HG02798 (cell line): ENCODE results near the gene SLC17A1.

Experiments
- ATAC-seq: cut with Tn5 transposase; IDR thresholded peaks from one replicate; pipeline ENCODE4 v1.9.1; 2021; ENCODE audit warnings: mild to moderate bottlenecking; ENCODE audit not compliant: unreplicated experiment, poor library complexity

SLC17A1 gene, protein sequence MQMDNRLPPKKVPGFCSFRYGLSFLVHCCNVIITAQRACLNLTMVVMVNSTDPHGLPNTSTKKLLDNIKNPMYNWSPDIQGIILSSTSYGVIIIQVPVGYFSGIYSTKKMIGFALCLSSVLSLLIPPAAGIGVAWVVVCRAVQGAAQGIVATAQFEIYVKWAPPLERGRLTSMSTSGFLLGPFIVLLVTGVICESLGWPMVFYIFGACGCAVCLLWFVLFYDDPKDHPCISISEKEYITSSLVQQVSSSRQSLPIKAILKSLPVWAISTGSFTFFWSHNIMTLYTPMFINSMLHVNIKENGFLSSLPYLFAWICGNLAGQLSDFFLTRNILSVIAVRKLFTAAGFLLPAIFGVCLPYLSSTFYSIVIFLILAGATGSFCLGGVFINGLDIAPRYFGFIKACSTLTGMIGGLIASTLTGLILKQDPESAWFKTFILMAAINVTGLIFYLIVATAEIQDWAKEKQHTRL

DNA sequence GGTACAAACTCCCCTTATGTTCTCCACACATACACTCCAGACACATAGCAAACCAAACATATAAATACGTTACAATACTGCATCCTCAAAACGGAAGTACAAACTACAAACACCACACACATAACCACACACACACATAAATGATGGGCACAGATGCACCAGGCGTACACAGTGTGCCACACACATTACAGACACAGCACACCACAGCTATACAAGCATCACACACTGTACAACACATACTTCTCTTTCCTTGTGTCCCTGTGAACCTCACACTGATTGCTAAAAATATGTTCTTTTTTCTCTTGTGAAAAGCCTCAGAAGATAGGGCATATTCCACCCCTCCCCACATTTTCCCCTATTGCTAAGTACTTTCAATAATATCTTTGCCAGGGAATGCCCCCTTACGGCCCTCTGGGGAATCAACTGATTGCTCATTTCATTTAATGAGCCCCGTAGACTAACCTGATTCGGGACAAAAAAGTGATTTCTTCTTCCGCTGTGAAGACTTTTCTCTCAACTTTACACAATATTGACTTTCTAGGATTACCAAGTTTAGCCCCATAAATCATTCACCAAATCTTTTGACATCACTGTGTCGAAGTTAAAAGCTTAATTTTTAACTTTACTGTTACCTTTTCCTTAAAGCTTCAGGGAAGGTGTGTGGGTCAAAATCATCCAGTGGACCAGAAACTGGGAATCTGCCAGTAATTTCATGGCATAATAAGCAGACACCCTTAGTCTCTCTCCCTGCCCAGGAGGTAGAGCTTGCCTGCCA, at the start of gene SLC17A1:
Gene SLC17A1, minus strand, starts transcription at position 521 of the 775 bp plus-strand sequence. CDS start 1,495 bp downstream, outside the sequence.
- no peak for ATAC-seq

DNA sequence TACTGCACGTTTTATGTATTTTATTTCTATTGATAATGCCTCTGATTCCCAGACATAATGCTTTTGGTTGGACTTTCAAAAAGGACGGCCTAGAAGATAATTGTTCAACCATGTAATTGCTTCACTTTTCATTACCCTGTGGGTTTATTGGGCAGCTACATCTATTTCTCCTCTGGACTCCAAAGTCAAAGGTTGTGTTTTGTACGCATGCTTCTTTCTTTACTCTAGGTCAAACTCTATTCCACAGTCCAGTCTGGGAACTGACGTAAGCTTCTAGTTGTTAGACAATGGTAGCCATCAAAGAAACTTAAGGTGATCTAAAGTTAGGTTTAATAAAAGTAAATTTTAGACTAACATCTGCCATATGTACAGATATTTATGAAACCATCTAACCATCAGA, 48.7 kb upstream of the SLC17A1 start:
- no peak for ATAC-seq

DNA sequence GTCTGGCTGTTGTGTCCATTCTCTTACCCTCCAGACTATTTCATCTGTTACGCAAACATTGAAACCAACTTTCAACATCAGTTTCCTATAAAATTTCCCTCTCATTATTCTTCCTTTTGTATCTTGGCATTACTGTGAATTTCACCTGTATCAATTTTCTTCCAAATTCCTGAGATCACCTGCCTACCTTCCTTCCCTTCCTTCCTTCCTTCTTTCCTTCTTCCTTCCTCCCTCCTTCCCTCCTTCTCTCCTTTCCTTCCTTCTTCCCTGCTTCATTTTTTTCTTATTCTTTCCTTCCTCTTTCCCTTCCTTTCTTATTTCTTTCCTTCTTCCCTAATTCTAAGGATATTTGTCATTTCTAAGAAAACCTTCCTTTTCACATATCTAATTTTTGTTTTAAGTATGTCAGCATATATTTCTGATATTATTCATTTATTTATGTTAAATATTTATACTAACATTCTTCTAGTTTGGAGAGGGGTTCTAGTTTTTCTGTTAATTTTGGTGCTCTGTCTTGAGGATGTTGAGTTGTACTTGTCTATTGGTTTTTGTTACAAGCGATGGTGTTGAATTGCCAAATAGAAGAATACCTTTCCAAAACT, 47.0 kb upstream of the SLC17A1 start:
- no peak for ATAC-seq

DNA sequence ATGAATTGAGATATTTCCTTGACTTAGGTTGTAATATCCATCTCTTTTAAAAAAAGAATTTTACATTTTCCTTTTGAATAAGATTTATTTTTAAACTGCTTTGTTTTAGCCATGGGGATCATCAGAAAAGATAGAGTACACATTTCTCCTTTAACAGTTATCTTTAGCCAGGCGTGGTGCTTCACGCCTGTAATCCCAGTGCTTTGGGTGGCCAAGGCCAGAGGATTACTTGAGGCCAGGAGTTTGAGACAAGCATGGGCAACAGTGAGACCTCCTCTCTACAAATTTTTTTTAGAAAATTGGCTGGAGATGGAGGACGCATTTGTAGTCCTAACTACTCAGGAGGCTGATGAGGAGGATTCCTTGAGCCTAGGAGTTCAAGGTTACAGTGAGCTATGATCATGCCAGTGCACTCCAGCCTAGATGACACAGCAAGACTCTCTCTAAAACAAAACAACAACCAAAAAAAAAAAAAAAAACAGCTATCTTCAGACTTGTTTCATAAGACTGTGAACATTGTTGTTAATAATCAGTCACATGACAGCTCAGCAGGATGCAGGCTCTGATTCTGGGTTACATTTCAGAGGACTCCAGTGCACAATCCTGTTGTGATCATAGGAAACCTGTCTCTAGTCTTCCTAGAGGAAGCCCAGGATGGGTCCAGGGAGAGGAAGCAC, 44.2 kb upstream of the SLC17A1 start:
- ATAC-seq = no peak

DNA sequence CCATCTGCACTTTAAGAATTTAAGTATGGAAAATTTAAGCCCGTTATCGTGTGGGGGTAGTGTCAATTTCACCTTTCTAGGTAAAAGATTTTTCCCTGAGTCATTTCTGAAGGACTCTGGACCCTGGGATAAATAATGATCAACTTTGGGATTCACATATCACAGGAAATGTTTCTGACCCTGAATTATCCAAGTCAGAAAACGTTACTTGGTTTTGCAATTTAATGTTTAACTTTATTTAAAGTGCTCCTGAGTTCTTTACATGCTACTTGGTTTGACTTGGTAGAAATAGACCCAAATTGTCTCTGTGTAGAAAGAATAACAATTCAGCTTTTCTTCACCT, 43.7 kb upstream of the SLC17A1 start:
- ATAC-seq = no peak

DNA sequence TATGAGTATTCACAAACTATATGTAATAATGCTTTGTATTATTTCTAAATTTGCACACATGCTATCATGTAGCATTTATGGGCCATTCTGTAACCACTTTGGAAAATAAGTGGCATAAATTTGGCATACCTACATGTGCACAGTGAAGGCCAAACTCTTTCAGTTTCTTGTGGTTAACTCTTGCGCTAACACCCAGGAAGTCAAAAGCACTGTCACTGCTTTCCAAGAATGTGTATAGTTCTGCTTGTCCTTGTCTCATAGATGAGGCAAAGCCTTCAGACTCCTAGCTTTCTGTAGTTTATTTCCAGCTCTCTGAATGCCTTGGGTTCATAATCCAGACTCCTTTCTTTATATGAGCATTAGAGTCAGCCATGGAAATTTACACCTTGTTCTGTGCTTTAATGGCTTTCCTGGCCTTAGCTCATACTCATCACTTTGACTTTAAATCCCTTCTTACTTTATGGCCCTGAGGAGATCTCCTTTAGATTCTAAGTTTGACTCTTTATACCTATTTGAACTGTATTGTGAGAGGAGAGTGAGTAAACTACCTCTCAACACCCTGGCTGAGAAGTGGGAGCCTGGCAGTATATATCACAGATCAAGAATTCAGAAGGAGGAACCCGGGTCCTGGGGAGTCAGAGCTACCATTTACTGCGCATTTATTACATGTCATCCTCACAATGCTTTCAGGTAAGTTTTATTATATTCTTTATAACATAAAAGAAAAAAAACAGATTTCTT, 43.1 kb upstream of the SLC17A1 start:
- no peak for ATAC-seq

DNA sequence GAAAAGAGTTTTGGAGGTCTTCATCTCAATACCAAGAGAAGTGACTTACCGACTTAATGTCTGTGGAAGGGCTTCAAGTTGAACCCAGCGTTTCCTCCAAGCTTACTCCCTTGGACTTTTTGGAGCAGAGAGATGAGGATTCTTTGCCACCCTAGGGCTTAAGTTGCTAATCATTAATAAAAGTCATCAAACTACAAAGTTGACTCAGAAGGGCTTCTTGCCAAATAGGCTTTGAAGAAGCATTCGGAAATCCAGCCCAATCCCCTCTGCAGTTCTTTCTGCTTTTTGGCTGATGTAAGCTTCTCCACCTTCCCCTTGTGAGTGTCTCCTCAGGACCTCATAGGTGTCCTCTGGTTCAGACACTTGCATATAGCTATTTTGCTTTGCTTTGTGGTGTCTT, 42.3 kb upstream of the SLC17A1 start, which contains the start of gene SLC17A3:
Gene SLC17A3, minus strand, starts transcription at position 126 of the 400 bp plus-strand sequence. CDS start 5,856 bp downstream, outside the sequence.
- no peak for ATAC-seq

DNA sequence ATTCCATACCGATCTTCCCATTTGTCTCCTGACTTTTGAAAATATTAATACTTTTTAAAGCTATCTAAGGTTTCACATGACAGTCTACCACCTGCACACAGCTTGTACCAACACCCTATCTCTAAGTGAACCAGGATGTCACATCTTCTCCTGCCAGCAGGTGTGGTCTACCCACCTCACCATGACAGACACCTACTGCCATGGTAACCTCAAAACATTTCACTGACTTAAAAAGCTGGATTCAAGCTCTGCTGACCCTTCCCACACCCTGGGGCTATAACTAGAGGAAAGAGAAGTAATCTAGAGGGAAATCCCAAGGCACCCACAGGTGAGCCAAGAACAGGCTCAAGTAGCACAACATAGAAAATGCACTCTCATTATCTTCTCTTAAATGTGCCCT, 41.0 kb upstream of the SLC17A1 start:
- no peak for ATAC-seq

DNA sequence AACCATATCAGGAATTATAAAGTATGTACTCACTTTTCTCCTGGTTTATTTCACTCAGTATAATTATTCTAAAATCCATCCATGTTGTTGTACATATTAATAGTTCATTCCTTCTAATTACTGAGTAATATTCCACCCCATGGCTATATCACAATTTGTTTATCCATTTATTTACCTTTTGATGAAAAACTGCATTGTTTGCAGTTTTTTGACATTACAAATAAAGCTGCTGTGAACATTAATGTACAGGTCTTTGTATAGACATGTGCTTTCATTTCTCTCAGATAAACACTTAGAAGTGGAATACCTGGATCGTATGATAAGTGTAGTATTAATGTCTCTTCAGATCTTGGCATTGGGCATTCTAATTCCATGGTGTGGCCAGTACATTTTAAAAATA, 38.0 kb upstream of the SLC17A1 start:
- ATAC-seq = no peak

DNA sequence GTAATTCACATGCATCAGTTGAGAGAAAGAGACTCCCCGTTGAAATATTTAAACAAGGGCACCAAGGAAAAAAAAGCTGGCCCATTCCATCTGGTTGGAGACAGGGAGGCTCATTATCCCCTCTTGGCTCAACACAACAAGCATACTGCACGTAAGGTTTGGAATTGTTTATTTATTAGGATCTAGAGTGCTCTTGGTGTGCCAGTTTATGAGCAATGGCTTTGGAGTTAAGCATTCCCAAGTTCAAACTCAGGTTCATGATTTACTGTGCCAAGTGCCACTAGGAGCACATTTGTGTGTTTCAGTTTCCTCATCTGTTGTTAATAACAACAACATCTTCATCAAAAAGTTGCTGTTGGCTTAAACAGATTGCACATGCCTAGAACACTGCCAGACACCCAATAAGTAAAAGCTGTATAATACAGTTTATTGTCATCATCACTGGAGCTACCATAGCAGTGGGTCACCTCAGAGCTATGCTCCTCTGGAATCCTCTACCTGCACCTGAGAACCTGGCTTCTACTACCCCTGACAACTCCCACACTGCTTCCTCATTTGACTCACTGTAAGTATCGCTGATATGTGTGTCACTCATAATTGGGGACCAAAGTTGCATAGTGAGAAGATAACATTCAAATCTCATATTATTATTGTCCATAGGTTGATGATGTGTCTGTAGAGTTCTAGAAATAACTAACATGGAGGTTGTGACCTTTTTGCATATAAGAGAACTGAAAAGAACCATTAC, 36.8 kb upstream of the SLC17A1 start:
- ATAC-seq = no peak

DNA sequence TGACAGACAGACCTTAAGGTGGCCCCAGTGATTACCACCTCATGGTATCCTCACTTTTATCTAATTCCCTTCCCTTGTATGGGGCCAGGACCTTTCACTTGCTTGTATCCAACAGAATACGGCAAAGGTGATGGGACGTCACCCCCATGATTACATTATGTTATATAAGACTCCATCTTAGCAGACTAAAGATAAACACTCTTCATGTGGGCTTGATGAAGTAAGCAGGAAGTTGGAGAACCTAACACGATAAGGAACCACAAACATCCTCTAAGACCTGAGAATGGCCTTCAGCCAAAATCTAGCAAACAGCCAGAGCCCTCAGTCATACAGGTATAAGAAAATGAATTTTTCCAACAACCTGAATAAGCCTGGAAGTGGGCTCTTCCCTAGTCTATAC, 34.2 kb upstream of the SLC17A1 start:
- ATAC-seq = no peak

DNA sequence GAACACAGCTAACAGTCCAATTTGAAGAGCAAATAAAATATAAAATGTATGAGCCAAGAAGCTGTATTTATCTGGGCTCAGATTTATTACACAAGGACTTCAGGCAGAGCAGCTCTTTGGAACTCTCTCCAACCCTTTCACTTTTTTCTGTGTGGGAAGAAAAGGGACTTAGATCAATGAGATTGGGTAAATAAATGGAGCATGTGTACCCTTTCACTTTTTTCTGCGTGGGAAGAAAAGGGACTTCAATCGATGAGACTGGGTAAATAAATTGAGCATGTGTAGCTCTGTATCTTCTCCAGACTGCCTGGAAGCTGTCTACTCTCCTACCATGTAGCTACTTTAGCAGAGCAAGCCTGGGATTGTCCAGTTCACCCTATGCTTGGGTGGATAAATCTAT, 31.5 kb upstream of the SLC17A1 start:
- no peak for ATAC-seq

DNA sequence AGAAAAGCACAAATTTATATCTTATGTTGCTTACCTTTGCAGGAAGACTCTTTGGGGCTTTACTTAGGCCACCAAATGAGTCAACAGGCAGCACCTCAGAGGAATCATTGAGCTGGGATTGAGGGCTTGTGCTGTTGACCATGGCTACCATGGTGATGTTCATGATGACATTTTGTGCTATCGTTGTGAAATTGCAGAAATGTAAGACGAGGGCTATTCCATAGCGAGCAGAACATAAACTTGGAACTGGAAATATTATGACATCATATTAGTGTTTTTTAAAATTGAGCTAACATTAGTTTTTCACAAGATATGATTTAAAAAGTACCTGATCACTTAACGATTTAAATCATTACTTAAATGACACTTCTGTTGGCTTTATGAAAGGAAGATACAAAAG, 30.3 kb upstream of the SLC17A1 start:
- ATAC-seq = no peak

DNA sequence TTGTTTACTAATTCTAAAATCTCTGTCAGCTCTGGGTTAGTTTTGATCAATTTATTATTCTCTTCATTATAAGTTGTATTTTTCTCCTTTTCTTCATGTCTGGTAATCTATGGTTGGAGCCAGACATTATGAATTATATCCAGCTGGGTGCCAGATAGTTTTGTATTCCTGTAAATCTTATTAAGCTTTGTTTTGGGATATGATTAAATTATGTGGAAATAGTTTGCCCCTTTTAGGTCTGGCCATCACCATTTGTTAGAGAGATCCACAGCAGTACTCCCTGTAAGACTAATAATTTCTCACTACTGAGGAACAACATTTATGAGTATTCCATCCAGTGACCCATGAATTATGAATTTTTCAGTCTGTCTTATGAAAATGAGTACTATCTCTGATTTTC, 20.9 kb upstream of the SLC17A1 start:
- ATAC-seq = no peak

DNA sequence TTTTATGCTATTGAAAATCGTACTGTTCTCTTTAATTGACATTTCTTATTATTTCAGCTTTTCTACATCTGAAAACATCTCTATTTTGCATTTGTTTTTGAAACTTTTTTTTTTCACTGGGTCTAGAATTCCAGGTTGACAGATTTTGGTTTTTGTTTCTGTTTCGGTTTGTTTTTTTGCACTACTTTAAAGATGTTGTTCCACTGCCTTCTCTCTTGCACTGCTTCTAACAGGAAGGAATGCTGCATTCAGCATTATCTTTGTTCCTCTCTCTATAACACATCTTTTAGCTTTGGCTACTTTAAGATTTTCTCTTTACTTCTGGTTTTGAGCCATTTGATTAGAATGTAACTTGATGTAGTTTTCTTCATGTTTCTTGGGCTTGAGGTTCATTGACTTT, 20.1 kb upstream of the SLC17A1 start:
- no peak for ATAC-seq

DNA sequence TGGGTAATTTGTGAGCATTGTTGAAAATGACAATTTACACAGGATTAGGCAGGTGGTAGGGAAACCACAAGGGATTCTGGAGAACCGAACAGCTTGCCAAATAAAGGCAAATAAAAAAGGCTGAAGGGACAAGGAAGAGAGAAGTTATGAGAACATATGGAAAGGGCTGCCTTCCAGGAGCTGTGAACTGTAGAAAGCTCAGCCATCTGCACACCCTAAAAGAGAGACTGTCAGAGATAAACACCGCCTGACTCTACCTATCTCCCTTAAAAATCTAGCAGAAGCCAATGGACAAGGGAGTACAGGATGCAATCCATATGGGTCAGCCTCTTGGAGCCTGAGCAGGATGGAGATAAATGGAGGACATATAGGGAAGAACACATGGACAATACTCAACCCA, 12.7 kb upstream of the SLC17A1 start:
- no peak for ATAC-seq

DNA sequence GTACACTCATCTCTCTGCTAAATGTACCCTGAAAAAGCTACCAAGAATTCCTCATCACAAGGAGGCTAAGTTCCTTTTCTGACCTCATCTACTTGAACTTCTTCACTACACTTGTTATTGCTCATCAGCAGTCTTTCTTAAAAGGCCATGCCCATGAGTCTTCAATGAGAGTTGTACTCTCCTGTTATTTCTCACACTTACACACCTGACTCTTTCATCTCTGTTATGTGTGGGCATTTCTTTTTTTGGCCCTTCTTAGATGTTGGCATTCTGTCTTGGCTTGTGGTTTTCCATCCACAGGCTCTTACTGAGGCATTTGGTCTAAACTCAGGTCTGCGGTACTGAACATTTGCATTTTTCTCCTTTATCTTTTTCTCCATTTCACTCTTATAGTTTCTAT, 10.7 kb upstream of the SLC17A1 start:
- no peak for ATAC-seq

DNA sequence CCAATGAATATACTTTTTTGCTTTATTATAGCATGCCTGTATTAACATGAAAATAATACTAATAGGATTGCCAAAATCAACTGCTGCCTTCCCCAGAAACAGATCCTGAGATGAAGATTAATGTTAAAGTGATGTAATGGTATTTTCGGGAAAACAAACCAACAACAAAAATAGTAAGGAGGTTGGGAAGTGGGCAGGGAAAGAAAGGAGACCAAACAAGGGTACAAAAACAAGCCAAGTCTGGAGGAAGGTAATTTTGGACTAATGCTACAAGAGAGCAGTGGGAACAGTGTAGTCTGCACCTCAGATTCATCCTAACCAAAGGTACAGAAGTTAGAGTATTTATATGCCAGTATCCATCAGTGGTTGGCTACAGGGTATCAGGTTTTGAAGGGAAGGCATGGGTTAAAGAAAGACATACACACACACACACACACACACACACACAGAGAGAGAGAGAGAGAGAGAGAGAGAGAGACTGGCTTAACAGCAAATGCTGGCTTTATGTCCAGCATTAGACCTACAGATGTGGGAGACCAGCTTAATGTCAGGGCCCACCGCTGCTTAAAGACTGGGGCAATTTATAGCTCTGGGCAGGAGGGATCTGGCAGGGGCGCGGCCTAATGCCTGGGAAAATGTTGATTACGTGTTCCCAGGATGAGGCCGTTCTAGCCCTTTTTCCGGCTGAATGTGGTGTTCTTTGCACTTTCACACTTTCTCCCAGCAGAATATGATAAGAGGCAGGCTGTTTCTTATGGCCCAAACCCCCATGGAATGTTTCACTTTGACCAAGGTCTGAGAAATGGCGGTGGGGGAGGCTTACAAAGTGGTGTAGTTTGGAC, 3.8 kb upstream of the SLC17A1 start:
- no peak for ATAC-seq
